Stomach (tissue), 9 donors: ENCODE results near the gene KATNB1. TPM values are rescaled to one million over a fixed set of nuclear protein-coding genes. Genes with fewer than 3 reads are reported as not detected.

ENCODE experiments used
- DNase-seq, 2 donors: peaks; one replicate each; pipeline versions ENCODE4 v3.0.0 to v3.0.0-alpha.2; 2013 to 2019
- H3K27ac ChIP-seq, 5 donors: fragments of 200-600 bp in 4 of 5; sonication (generic) in 4 of 5; one replicate each; pipeline ENCODE4 v1.5.1; 2013 to 2019; ENCODE audit warnings: mild to moderate bottlenecking in 1 of 5, moderate library complexity in 1 of 5
- H3K27me3 ChIP-seq, 3 donors: fragments of 200-600 bp; sonication (generic); one replicate each; pipeline ENCODE4 v1.5.1; 2017 to 2019; ENCODE audit warnings: mixed run types in 1 of 3
- H3K36me3 ChIP-seq, 4 donors: fragments of 200-600 bp; sonication (generic); 1 replicate in 3 of 4; 2 replicates in 1 of 4; pipeline ENCODE4 v1.5.1; 2016 to 2019
- H3K4me1 ChIP-seq, 4 donors: fragments of 200-600 bp; sonication (generic); one replicate each; pipeline ENCODE4 v1.5.1; 2016 to 2019
- H3K4me3 ChIP-seq, 4 donors: fragments of 200-600 bp; sonication (generic) in 3 of 4; one replicate each; pipeline ENCODE4 v1.5.1; 2016 to 2019; ENCODE audit warnings: mild to moderate bottlenecking in 1 of 4
- H3K9me3 ChIP-seq, 4 donors: fragments of 200-600 bp; sonication (generic); one replicate each; pipeline ENCODE4 v1.5.1; 2016 to 2019
- EP300 ChIP-seq: sonication (generic); formaldehyde crosslinking; IDR thresholded peaks from one replicate; pipeline ENCODE4 v1.6.1; 2017; ENCODE audit warnings: antibody characterized with exemption
- POLR2A ChIP-seq, 4 donors: fragments of 450-650 bp; IDR thresholded peaks; one replicate each; pipeline ENCODE4 v1.6.1; 2016; ENCODE audit warnings: antibody characterized with exemption in 4 of 4, control low read depth in 2 of 4, mild to moderate bottlenecking in 1 of 4, moderate library complexity in 1 of 4
- POLR2AphosphoS5 ChIP-seq, 3 donors: sonication (generic); formaldehyde crosslinking; IDR thresholded peaks; one replicate each; pipeline ENCODE4 v1.6.1; 2016; ENCODE audit warnings: antibody characterized with exemption in 3 of 3
- WGBS, 5 donors: extraction: QIAGEN DNeasy Blood & Tissue Kit in 3 of 5; methylation state at CpG; one replicate each; pipeline versions ENCODE4 v1.1.5 to v1.1.7; 2013 to 2018; 5-methylcytosine and 5-hydroxymethylcytosine counted together
- intact Hi-C: fragments of 100-400 bp; cut with DNase I; formaldehyde crosslinking; loops from one replicate; pipeline ENCODE4 v1.15.1; 2023; ENCODE audit warnings: low total_unique reads
- polyA plus RNA-seq, 3 donors: library from polyadenylated mRNA; stranded (reverse); fragments of 200-250 nt; gene quantifications; one replicate each; pipeline ENCODE4 v1.2.3, GENCODE V29; 2013
- total RNA-seq, 5 donors: library from RNA; depleted of rRNA; stranded (reverse); fragments of >200 nt; gene quantifications; one replicate each; pipeline versions ENCODE4 v1.1.0 to v1.2.3, GENCODE V29; 2014 to 2016
- TF ChIP-seq, protein P1 (sequence below), 7 experiments: fragments of 450-650 bp in 4 of 7; fragments of 200-600 bp in 3 of 7; sonication (generic) in 3 of 7; IDR thresholded peaks; one replicate each; pipeline ENCODE4 v1.5.1; 2016 to 2019; ENCODE audit warnings: antibody characterized with exemption in 7 of 7, control low read depth in 2 of 7, mild to moderate bottlenecking in 1 of 7
- donor health status: healthy with polysubstance abuse.
- donor health status: Bipolar disorder and iron deficiency.
- donor health status: healthy.

The KATNB1 gene
- total and polyA plus RNA-seq, 8 donors, result 6.7 to 58.5 (median 13.4) TPM

DNA sequence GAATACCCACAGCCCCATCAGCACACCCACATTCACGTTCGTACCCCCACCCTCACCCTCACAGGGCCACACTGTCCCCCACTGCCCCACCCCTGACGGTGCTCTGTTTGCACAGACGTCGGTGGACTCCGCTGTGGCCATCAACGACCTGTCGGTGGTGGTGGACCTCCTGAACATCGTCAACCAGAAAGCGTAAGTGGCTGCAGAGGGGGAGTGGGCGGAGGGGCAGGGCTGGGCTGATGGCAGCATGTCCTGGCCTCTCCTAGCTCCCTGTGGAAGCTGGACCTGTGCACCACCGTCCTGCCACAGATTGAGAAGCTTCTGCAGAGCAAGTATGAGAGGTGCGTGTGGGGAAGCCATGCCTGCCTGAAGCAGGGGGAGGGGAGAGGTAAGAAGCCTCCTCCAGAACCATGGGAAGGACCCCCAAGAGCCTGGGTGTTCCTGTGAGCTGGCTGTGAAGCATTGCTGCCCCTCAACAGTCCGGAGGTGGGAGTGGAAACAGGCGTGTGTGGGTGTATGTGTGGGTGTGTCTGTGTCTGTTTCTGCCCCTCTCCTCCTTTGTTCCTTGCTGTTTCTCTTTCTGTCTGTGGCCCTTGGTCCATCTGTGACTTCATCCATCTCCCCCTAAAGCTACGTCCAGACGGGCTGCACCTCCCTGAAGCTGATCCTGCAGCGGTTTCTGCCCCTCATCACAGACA is 20.3 kb downstream of the KATNB1 start:
- peaks cover 0 to 9% (median 8%) of the 10 kb centered on the region in 4 donors for H3K4me1 ChIP-seq
- peaks cover 9 to 90% (median 87%) of the 10 kb centered on the region in 4 donors for H3K36me3 ChIP-seq
- WGBS, 5 donors, result 75 to 81% (median 78%) methylated on average over 17 to 18 of the region's 18 CpGs
- no peaks in the 10 kb centered on the region for H3K9me3 ChIP-seq
- DNase-seq, result no peak
- no peak overlapping the region for H3K4me3 ChIP-seq
- no peak for TF ChIP-seq EP300
- TF ChIP-seq, protein P1, sequence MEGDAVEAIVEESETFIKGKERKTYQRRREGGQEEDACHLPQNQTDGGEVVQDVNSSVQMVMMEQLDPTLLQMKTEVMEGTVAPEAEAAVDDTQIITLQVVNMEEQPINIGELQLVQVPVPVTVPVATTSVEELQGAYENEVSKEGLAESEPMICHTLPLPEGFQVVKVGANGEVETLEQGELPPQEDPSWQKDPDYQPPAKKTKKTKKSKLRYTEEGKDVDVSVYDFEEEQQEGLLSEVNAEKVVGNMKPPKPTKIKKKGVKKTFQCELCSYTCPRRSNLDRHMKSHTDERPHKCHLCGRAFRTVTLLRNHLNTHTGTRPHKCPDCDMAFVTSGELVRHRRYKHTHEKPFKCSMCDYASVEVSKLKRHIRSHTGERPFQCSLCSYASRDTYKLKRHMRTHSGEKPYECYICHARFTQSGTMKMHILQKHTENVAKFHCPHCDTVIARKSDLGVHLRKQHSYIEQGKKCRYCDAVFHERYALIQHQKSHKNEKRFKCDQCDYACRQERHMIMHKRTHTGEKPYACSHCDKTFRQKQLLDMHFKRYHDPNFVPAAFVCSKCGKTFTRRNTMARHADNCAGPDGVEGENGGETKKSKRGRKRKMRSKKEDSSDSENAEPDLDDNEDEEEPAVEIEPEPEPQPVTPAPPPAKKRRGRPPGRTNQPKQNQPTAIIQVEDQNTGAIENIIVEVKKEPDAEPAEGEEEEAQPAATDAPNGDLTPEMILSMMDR (IDR thresholded peaks at IDR 0.05), result no peak
- intact Hi-C loops, result loop anchor here (5.0 to 10.0 kb wide), 2 partner anchors 106 to 249 kb away; partner anchors contain the start of genes USB1 and ZNF319
- no peak overlapping the region for H3K27ac ChIP-seq
- H3K27me3 ChIP-seq, result no peaks in the 10 kb centered on the region

DNA sequence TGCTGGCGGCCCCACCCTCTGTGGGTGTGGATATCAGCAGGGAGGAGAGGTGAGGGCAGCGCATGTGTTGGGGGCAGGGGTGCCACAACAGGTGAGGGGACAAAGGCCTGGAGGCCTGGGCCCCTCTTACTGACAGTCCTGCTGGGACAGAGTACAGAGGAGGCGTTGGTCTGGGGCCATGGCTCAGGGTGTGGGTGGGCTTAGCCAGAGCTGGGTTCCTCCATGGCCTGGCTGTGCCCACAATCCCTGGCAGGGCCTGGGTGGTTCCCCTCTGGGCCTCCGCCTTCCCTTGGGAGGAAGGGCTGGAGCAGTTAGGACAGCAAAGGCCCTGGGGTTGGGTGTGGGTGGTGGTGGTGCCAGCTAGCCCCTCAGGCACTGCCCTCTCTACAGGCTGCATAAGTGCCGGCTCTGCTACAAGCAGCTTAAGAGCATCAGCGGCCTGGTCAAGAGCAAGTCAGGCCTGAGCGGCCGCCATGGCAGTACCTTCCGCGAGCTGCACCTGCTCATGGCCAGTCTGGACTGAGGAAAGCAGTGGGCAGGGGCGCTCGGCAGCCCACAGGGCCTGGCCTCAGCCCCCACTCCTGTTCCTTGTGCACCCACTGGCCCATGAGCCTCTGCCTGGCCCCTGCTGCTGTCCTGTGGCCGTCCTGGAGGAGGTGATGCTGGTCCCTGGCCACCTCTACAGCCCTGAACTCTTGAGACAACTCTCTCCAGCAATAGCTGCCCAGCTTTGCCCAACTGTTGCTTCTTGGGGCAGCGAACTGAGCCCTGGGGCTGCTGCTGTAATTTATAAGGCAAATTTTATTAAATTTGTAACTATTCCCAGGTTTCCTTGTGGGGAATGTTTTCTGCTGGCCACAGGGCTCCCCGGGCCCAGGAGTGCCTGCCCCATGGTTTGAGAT is 21.1 kb downstream of the KATNB1 start:
- WGBS, 5 donors, result 69 to 83% (median 78%) methylated on average over 9 to 15 of the region's 15 CpGs
- intact Hi-C loops, result loop anchor here (5.0 to 10.0 kb wide), 2 partner anchors 106 to 248 kb away; partner anchors contain the start of genes USB1 and ZNF319
- Histone ChIP-seq H3K27ac (no peak overlapping the region), H3K9me3 (no peaks in the 10 kb centered on the region), H3K27me3 (no peaks in the 10 kb centered on the region), H3K36me3 (peaks cover 9 to 90% (median 87%) of the 10 kb centered on the region in 4 donors), H3K4me3 (no peak overlapping the region), H3K4me1 (peaks cover 0 to 9% (median 8%) of the 10 kb centered on the region in 4 donors)
- DNase-seq, result no peak
- TF ChIP-seq EP300 (no peak), POLR2AphosphoS5 (IDR thresholded peaks at IDR 0.05) (no peak), POLR2A (IDR thresholded peaks at IDR 0.05) (no peak)
- TF ChIP-seq, protein P1 (IDR thresholded peaks at IDR 0.05), result no peak

DNA sequence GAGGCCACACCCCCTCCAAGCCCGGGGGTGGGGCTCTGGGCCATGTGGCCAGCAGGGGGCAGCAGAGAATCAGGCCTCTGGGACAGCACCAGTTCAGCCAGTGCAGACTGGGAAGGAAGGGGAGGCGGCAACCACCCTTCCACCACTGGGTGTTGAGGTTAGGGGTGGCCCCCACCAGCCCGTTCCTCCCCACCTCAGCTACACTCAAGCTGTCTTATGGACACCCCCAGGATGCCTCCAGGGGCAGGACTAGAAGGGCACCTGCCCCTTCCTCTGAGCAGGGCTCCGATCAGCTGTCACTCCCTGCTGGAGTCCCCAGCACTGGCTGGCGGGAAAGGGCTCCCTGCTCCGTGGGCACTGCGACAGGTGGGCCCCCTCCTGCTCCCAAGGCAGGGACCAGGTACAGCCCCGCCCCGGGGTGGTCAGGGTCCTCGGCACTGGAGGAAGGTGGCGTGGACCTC is 21.8 kb downstream of the KATNB1 start:
- H3K36me3 ChIP-seq, result peaks cover 16 to 89% (median 87%) of the 10 kb centered on the region in 4 donors
- no peaks in the 10 kb centered on the region for H3K27me3 ChIP-seq
- intact Hi-C loops, result loop anchor here (5.0 to 10.0 kb wide), 2 partner anchors 105 to 247 kb away; partner anchors contain the start of genes USB1 and ZNF319
- peaks cover 0 to 9% (median 8%) of the 10 kb centered on the region in 4 donors for H3K4me1 ChIP-seq
- no peaks in the 10 kb centered on the region for H3K9me3 ChIP-seq
- no peak overlapping the region for H3K4me3 ChIP-seq
- WGBS, 5 donors, result 25 to 63% (median 56%) methylated on average over 4 to 11 of the region's 11 CpGs
- peak; percentile 91 for DNase-seq
- TF ChIP-seq, protein P1 (IDR thresholded peaks at IDR 0.05), result peak in 5 of 7 experiments; percentile 88 to 98 (median 93)
- TF ChIP-seq POLR2A (IDR thresholded peaks at IDR 0.05), result no peak
- H3K27ac ChIP-seq, result peak overlapping the region in 3 of 5 donors; percentile 36 to 39 (median 36)

DNA sequence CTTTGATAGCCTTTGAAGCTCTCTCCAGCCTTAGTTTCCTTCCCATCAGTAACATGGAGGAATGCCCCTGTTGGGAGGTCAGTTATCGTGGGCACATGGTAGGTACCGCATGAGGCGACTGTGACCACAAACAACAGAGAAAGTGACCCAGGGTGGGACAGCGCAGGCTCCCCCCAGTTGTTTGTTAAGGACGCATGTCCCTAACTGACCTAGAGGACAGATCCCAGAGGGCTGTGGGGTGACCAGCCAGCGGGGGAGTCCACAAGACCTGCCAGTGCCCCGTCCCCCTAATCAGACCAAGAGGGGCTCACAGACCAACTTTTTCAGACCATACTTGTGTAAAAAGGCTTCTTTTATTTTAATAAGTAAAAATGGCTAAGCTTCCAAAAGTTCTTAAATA is 22.3 kb downstream of the KATNB1 start:
- no peak for TF ChIP-seq POLR2A (IDR thresholded peaks at IDR 0.05)
- intact Hi-C loops, result loop anchor here (5.0 to 10.0 kb wide), 2 partner anchors 104 to 247 kb away; partner anchors contain the start of genes USB1 and ZNF319
- no peaks in the 10 kb centered on the region for H3K27me3 ChIP-seq
- no peaks in the 10 kb centered on the region for H3K9me3 ChIP-seq
- H3K36me3 ChIP-seq, result peaks cover 16 to 88% (median 85%) of the 10 kb centered on the region in 4 donors
- 87 to 96% (median 91%) methylated on average over 7 of the region's 7 CpGs for WGBS, 5 donors
- no peak overlapping the region for H3K4me3 ChIP-seq
- peaks cover 0 to 9% (median 8%) of the 10 kb centered on the region in 4 donors for H3K4me1 ChIP-seq
- peak overlapping the region in 3 of 5 donors; percentile 36 to 39 (median 36) for H3K27ac ChIP-seq
- no peak for DNase-seq
